Measurements from ENCODE around the gene STK40.

Gene STK40

DNA sequence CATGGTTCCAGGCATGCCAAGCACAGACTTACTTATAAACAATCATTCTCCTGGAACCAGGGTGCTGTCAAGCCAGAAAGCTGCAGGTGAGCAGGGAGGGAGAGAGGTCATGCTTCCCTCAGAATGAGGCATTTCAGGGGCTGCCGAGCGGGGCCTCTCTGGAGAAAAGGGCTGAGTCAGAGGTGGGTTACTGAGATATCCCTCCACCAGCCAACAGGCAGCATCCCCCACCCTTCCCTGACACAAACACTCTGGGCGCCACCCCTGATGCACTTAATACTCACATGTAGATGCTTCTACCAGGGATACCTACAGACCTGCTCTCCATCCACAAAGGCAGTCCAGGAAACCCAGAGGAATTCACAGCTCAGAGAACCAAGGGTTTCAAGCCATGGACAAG, 13.1 kb downstream of the STK40 start:
- DNase-seq (ENCODE audit: low read depth in 2 of 2): no peak

DNA sequence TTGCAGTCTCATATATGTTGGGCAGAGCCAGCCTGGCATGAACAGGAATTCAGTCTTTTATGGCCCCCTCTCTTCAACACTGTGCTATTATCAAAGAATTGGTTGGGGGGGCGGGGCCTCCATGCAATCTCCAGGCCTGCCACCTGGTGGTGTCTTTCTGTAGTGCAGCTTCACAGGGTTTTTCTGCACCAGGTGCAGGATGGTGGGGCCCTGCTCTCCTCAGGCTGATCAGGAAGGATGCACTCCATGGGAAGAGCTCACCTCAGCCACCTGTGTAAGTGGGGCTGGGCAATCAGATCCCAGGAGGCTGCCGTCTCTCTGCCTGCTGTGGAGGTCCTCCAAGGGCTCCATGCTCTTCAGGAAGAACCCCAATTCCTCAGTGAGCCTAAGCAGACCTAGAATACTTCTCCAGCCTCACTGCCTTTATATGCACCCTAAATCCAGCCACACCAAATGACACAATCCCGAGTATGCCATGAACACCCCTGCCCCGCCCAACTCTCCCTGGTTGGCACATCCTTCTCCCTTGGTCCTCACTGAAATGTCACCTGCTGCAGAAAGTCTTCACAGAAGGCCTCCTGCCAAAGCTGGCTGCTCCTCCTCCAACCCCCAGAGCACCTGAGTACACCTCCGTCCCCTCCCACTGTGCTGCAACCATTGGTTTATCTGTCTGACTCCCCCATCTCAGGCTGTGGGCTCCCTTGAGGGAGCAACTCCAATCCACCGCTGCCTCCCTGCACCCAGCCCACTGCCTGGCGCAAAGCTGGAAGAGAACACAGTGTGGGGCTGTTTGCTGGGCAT, 16.5 kb downstream of the STK40 start:
- peak; percentile 76 to 86 for DNase-seq (ENCODE audit: low read depth in 2 of 2)

DNA sequence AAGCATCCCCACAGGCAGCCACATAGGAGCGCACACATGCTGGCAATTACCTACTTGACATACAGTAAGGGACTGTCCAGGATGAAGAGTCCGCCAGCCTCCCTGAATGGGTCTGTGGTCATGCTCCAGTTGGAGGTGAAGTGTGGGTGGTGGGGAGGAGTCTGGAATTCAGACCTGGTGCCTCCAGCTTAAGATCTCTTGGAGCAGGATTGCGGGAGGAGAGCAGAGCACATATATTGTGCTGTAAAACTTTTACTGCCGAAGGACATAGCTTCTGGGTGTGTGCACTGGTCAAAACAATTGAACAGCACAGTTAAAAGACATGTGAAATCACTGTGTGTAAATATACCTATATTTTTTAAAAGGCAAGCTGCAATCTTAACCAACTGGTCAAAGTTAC, 17.9 kb downstream of the STK40 start:
- DNase-seq (ENCODE audit: low read depth in 2 of 2): no peak

DNA sequence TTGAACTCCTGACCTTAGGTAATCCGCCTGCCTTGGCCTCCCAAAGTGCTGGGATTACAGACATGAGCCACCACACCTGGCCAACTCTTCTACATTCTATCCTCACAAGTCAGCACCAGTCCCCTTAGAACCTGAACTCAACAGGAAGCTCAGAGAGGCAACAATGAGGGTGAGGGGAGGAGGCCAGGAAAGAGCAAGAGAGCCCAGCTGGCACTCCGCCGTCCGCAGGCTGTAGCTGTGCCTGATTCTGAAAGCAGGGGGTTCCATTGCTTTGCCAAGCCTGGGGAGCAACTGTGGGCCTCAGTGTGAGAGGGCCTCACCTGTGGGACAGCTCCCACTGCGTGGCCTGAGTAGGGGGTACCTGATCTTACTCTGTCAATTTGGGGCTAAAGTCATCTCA, 18.7 kb downstream of the STK40 start:
- no peak for DNase-seq (ENCODE audit: low read depth in 2 of 2)

GRCh38 chr1:36366091-36366661, 19.5 kb downstream of the STK40 start:
- DNase-seq (ENCODE audit: low read depth in 2 of 2): peak in 1 of 2 donors; percentile 25

DNA sequence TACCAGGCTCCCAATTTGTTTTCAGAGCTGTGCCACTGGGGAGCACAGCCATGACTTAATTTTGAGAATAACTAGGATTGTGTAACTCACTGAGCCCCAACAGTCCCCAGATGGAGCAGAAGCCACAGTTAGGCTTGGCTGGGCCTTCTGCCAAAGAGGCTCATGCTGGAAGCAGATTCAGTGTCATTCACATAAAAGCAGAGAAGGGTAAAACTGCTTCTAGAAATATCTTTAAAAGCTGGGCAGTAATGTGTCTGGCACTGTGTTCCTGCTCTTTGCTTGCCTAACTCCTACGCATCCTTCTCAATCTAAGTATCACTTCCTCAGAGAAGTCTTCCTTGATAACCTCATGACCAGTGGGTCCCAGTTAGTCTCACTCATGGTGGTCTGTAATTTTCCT, 20.3 kb downstream of the STK40 start:
- no peak for DNase-seq (ENCODE audit: low read depth in 2 of 2)

DNA sequence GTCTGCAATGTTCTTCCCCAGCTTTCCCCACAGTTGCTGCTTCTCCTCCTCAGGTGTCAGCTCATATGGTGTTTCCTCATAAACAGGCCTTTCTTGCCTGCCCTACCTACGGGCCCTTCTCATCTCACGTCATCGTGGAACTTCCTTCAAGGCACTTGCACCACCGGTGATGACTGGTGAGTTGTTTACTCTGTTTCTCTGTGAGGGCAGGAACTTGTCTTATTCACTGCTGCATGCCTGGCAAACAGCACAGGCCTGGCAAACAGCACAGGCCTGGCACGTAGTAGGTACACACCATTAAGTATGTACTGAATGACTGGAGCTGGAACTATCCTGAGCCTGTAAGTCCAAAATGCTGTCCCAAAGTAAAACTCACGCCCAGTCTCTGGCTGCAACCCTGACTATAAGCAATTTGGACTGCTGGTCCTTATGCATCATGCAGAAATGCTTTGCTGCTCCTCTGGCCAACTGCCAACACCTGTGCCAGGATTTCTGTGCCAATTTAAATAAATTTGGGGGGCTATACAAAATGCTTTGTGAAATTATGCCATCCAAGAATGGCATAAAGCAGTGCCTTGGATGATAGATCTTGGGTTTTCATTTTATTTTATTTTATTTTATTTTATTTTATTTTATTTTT, 25.7 kb downstream of the STK40 start:
- DNase-seq (ENCODE audit: low read depth in 2 of 2): no peak

- DNase-seq (ENCODE audit: low read depth in 2 of 2): no peak
These were observed 26.3 kb downstream of the STK40 start for GRCh38 chr1:36359383-36359782.

DNA sequence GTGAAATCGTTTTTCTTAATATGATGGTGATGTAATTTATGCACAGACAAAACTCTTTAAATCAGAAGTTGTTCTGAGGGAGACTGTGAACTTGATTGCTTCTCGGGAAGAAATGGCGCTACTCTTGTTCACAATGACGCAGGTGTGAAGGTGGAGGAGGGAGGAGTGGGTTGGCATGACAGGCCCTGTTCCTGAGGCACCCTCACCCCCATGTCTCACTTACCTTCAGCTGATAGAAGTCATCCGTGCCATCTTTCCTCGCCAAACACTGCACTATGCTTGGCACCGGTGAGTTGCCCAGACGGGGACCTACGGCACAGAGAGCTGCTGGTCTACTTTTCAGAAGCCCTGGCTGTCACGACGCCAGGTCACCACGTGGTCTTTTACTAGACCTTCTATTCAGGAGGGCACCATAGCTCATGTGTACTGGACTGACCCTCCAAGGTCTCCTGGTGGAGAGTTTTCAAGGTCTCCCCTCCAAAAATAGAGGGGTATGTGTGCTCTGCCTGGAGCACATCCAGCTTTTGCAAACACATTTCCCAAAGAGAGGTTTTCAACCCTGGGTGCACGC, 27.1 kb downstream of the STK40 start:
- no peak for DNase-seq (ENCODE audit: low read depth in 2 of 2)

- DNase-seq (ENCODE audit: low read depth in 2 of 2): no peak
These were observed 29.9 kb downstream of the STK40 start for GRCh38 chr1:36355811-36356210.

DNA sequence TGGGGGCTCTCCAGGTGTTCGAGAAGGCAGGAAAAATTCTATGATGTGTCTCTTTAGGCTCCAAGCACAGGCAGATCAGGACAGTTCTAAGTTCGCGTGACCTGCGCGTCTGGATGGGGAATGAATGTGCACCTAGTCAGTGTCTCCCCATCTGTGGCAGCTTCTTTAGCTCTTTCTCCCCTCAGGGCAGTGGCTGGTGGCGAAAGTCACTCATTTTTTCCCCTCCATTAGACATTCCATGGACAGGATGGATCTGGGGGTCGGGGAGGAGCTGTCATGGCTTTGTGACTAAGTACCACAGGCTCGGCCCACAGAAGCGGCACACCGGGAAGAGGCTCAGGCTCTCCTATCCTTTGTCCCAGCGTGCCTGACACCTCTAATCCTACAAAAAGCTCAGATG, 31.2 kb downstream of the STK40 start:
- DNase-seq (ENCODE audit: low read depth in 2 of 2): no peak

- no peak for DNase-seq (ENCODE audit: low read depth in 2 of 2)
These were observed 32.5 kb downstream of the STK40 start for GRCh38 chr1:36352910-36353878.

DNA sequence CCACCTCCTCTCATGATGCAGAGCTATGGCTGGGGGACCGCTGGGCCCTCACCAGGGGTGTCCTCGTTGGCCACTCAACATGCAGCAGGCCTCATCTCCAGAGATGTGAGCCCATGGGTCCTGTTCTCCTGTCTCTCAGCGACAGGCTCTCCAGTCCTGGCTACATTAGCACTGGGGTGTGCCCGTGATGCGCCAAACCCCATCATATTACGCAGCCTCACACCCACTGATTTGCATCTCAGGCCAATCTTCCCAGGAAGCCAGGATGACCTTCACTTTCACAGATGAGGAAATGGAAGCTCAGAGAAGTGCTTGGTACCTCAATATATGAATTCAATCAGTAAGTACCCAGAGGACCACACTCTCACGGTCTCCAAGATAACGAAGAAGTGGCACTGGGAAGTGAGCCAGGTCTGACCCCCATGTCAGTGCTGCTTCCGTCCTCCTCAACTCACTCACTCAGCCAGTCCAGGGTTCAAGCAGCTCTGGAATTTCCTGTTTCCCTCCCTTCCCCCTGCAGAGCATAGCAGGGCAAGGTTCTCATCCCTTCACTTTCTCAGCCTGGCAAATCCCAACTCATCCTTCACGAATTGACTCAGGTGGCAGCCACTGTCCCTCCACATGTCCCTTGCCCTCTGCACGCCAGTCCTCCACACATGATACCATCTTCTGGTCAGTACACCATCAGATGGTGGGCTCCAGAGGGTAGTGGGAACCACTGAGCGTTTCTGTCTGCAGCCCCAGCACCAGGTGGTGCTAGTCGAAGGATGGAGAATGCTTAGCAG, 33.4 kb downstream of the STK40 start:
- no peak for DNase-seq (ENCODE audit: low read depth in 2 of 2)

GRCh38 chr1:36351227-36351977, 34.3 kb downstream of the STK40 start:
- DNase-seq (ENCODE audit: low read depth in 2 of 2): no peak

- peak in 1 of 2 donors; percentile 44 for DNase-seq (ENCODE audit: low read depth in 2 of 2)
These were observed 35.0 kb downstream of the STK40 start for GRCh38 chr1:36350659-36351226.

DNA sequence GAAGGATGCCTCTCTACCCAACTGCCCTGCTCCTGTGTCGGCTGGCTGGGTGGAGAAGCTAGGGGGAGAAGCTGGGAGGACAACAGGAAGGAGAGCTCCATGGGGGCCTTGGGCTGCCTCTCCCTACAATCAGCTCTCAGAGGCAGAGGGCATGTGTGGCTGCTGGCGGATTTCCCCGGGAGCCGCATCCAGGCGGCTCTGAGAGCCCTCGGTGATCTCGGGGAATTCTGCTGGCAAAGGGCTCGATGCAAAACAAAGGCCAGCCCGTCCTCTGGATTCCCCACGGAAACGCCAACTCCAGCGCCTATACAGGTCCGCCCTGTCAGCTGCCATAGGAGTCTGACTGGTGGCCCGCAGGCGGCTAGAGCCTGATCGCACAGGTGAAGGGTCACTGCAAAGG, 35.9 kb downstream of the STK40 start:
- DNase-seq (ENCODE audit: low read depth in 2 of 2): no peak

GRCh38 chr1:36349241-36349671, 36.5 kb downstream of the STK40 start:
- DNase-seq (ENCODE audit: low read depth in 2 of 2): no peak

DNA sequence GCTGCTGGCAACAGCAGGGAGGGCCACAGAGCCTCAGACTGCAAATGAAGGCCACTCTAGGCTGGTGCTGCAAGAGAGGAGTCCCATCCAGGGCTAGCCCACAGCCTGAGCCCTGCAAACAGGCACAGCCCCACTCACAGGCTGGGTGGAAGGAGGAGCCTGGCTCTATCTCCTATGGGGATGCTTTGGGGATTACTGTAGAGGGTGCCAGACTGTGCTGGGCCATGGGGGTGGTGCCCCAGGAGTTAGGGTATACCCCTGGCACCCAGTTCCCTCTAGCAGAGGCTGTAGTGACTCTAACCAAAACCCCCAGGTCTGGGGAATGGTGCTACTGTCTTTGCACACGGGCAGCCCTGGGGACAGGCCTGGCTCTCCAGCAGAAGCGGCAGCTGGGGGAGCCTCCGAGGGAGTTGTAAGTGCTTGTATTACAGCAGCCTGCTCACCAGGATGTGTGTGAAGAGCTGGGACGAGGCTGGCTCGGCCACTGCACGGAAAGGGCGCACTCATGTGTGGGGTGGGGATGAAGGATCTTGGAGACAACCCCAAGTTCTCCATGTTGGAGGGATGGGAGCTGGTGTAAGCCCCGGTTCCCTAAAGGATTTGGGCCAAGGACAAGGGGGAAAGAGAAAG, 38.9 kb downstream of the STK40 start:
- DNase-seq (ENCODE audit: low read depth in 2 of 2): no peak

- DNase-seq (ENCODE audit: low read depth in 2 of 2): no peak
These were observed 40.4 kb downstream of the STK40 start for GRCh38 chr1:36345353-36345752.

Measured in stimulated activated CD4-positive, alpha-beta T cell treated with anti-CD3 and anti-CD28 coated beads, Interleukin-1b, Interleukin-23, amount 100 ng/mL, for 4 hours (primary cell).